GM12865 (cell line): Measurements from ENCODE around the gene CDKL2.

Experiments
- DNase-seq: peaks from one replicate; pipeline ENCODE4 v3.0.0; 2010; ENCODE audit warnings: low read depth
- H3K4me3 ChIP-seq: 2 replicates; pipeline ENCODE4 v1.5.1; 2011; ENCODE audit warnings: mild to moderate bottlenecking, low read depth, low read length, control low read depth
- TF ChIP-seq, protein P1 (sequence below): IDR thresholded peaks from 2 replicates; pipeline ENCODE4 v1.5.1; 2011; ENCODE audit warnings: low read length, control low read depth, low read depth, inconsistent platforms; ENCODE audit not compliant: insufficient read depth; ENCODE audit errors: missing control alignments

Gene CDKL2

DNA sequence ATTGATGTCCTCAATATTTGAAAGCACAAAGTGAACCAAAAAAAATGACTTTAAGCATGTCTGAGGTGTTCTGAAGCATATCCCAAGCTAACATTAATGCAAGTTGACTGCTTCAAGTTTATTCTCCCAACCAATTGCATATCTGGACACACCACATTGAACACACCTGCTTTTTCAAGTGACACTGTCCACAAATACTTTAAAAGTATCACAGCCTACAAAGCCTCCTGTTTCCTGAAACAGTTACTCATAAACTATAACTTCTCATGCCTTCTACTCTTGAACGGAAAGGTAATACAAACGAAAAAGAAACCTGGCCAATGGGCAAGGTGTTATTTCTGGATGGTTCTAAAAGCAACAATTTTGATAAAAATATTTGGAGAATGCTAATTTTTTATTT is 1.1 kb downstream of the CDKL2 start:
- TF ChIP-seq, protein P1, sequence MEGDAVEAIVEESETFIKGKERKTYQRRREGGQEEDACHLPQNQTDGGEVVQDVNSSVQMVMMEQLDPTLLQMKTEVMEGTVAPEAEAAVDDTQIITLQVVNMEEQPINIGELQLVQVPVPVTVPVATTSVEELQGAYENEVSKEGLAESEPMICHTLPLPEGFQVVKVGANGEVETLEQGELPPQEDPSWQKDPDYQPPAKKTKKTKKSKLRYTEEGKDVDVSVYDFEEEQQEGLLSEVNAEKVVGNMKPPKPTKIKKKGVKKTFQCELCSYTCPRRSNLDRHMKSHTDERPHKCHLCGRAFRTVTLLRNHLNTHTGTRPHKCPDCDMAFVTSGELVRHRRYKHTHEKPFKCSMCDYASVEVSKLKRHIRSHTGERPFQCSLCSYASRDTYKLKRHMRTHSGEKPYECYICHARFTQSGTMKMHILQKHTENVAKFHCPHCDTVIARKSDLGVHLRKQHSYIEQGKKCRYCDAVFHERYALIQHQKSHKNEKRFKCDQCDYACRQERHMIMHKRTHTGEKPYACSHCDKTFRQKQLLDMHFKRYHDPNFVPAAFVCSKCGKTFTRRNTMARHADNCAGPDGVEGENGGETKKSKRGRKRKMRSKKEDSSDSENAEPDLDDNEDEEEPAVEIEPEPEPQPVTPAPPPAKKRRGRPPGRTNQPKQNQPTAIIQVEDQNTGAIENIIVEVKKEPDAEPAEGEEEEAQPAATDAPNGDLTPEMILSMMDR = no peak
- no peak overlapping the region for H3K4me3 ChIP-seq
- DNase-seq = no peak

DNA sequence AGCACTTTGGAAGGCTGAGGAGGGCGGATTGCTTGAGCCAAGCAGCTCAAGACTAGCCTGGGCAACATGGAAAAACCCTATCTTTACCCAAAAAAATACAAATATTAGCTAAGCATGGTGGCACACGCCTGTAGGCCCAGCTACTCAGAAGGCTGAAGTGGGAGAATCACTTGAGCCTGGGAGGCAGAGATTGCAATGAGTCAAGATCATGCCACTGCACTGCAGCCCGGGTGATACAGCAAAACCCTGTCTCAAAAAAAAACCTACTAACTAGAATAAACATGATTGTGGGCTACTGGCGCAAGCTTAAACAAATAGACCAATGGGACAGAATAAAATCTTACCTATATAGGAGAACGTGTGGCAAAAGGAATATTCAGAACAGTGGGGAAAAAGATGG is 7.3 kb downstream of the CDKL2 start:
- H3K4me3 ChIP-seq = no peak overlapping the region
- DNase-seq = no peak
- TF ChIP-seq, protein P1 = no peak

DNA sequence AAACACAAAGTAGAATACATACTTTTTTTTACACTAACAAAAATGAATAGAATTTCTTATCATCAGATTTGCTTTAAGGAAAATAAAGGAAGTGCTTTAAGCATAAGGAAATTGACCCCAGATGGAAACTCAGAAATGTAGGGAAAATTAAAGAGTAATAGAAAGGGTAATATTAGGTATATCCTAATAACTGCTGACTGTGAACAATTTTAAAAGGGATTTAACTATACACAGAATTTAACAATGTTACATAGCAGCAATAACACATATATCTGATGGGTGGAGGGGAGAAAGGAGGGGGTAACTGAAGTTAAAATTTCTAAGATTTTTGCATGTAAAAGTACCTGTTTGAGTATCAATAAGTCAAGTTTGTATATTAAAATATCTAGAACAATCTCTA is 8.6 kb downstream of the CDKL2 start:
- DNase-seq = no peak
- no peak overlapping the region for H3K4me3 ChIP-seq
- TF ChIP-seq, protein P1 = no peak

DNA sequence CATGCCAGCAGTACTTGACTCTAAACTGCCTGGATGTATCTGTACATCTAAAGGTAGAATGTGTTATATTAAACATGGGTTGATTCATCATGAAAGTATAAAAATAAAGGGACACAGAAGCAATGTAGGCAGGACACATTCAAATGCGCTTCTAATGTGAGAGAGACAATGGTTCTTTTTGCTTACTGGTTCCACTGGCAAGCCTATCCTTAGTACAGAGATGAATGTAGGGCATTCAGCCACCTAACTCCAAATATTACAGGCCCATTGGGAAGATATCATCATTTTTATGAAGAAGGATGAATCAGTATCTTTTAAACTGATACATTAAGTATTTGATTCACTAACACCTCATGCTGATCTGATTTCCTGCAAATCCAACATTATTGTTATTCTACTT is 18.0 kb downstream of the CDKL2 start:
- TF ChIP-seq, protein P1 = no peak
- DNase-seq = no peak

DNA sequence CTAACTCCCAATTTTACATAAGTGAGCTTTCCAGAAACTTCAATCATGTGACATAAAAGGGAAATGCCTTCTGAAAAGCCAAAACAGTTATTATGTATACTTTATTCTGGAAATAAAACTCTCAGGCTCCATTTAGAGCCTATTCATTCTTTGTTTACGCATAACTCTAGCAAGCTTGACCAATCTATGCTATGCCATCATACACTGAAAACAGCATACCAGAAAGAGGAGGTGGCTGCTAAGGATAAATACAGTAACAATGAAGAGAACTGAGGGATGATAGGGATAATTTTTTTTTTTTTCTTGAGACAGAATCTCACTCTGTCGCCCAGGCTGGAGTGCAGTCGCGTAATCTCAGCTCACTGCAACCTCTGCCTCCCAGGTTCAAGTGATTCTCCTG is 24.4 kb downstream of the CDKL2 start:
- H3K4me3 ChIP-seq = no peak overlapping the region
- no peak for DNase-seq
- TF ChIP-seq, protein P1 = no peak

More for the DNA sequence above, 18.0 kb downstream of the CDKL2 start:
- H3K4me3 ChIP-seq = no peak overlapping the region

DNA sequence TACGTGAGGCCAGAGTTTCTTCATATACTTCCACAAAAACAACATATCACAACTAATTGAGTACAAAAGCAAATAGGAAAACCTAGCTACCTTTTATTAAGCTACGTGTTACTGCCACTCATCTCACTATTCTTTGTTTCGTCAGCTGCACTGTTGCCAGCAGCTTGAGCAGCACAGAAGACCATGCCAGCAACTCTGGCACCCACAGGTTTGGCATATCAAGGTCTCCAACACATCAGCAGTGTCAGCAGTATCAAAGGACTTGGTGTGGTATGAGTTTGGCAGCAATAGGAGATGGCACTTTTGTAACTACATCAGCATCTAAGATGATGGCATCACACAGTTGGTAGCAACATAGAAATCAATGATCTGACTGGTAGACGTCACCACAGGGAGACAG is 30.7 kb downstream of the CDKL2 start:
- DNase-seq = no peak
- H3K4me3 ChIP-seq = no peak overlapping the region
- TF ChIP-seq, protein P1 = no peak

DNA sequence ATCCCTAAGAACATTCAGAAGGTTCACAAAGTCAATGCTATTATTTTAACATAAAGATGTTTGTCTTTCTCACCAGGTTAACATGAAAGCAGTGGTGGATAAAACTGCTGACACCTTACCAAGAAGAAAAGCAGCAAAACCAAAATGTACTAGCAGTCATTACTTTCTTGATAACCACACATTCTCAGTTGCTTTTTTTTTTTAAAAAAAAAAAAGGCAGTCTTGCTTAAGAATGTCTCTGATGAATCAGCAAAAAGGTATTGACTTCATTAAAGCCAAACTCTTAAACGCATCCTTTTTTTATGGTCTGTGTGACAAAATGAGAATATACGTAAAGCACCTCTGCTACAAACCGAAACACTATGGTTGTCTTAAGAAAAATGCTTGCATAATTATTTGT is 31.9 kb downstream of the CDKL2 start:
- H3K4me3 ChIP-seq = no peak overlapping the region
- TF ChIP-seq, protein P1 = no peak
- DNase-seq = peak; percentile 41
